K562 (cell line): ENCODE data around the gene ZBTB44. TPM values are rescaled to one million over a fixed set of nuclear protein-coding genes. Genes with fewer than 3 reads are reported as not detected.

Source experiments
- ATAC-seq: fragments of 200-7000 bp; cut with Tn5 transposase; 3 replicates; pipeline ENCODE4 v1.9.1; 2020; ENCODE audit warnings: moderate library complexity
- BruUV-seq: library from RNA; stranded (reverse); fragments of 400-500 nt; replicated peaks from 2 replicates; lab custom pipeline; 2021; lab: Mats Ljungman, UMichigan
- CTCF ChIA-PET: fragments of 300-600 bp; formaldehyde crosslinking; extraction: SDS; loops from one replicate; lab custom pipeline; 2021; ENCODE audit warnings: low intra/inter-chr PET ratio; lab: Yijun Ruan, JAX
- POLR2A ChIA-PET: fragments of 300-600, 350-650 bp; sonication (Branson Sonifier 250); formaldehyde crosslinking; extraction: SDS; loops from one replicate; lab custom pipeline; 2021; ENCODE audit warnings: antibody characterized with exemption, inconsistent platforms; lab: Yijun Ruan, JAX
- DNase-seq, 4 experiments: peaks; one replicate each; pipeline versions ENCODE4 v3.0.0 to v3.0.0-alpha.2; 2011 to 2018; ENCODE audit warnings: low spot score in 3 of 4, mixed read lengths in 3 of 4; ENCODE audit errors: extremely low read depth in 1 of 4
- FAIRE-seq: peaks from 2 replicates; lab custom pipeline; 2011; peaks lifted over from hg19 to GRCh38; lab: Jason Lieb, UNC
- H2AFZ ChIP-seq: 2 replicates; pipeline ENCODE4 v1.6.0; 2011; ENCODE audit warnings: low read depth, low read length, control low read depth, inconsistent platforms
- H3K27ac ChIP-seq: fragments of 200-600 bp; 3 replicates; pipeline ENCODE4 v1.8.0; 2011; ENCODE audit warnings: low read depth, mild to moderate bottlenecking, control low read depth, inconsistent platforms, low read length, moderate library complexity, mixed read lengths; ENCODE audit errors: extremely low read depth
- H3K27me3 ChIP-seq, 2 experiments: fragments of 300-600 bp in 1 of 2; 2 replicates in 1 of 2; 3 replicates in 1 of 2; pipeline versions ENCODE4 v1.6.0 to v1.8.0; 2011; ENCODE audit warnings: inconsistent platforms in 2 of 2, low read length in 2 of 2, mild to moderate bottlenecking in 1 of 2, mixed read lengths in 1 of 2, moderate library complexity in 1 of 2; ENCODE audit not compliant: control insufficient read depth in 2 of 2, insufficient read depth in 2 of 2
- H3K36me3 ChIP-seq: fragments of 300-600 bp; 3 replicates; pipeline ENCODE4 v1.8.0; 2011; ENCODE audit warnings: mild to moderate bottlenecking, low read length, inconsistent platforms; ENCODE audit not compliant: control insufficient read depth, insufficient read depth
- H3K4me1 ChIP-seq, 2 experiments: fragments of 200-600 bp in 1 of 2; replicated peaks in 1 of 2; 2 replicates in 1 of 2; 3 replicates in 1 of 2; pipeline versions ENCODE4 v1.5.1 to v1.8.0; 2011; ENCODE audit warnings: inconsistent platforms in 2 of 2, low read length in 2 of 2, mild to moderate bottlenecking in 1 of 2, mixed read lengths in 1 of 2, moderate library complexity in 1 of 2; ENCODE audit not compliant: control insufficient read depth in 2 of 2, insufficient read depth in 2 of 2
- H3K4me2 ChIP-seq: 2 replicates; pipeline ENCODE4 v1.6.1; 2011; ENCODE audit warnings: low read length, control low read depth, inconsistent platforms, mixed read lengths; ENCODE audit not compliant: insufficient read depth
- H3K4me3 ChIP-seq: fragments of 200-600 bp; sonication (generic), shearing (Covaris generic); 2 replicates; pipeline ENCODE4 v1.5.1; 2016; ENCODE audit warnings: control low read depth, inconsistent platforms
- H3K79me2 ChIP-seq: fragments of 200-600 bp; 3 replicates; pipeline ENCODE4 v1.8.0; 2011; ENCODE audit warnings: low read length, inconsistent platforms; ENCODE audit not compliant: control insufficient read depth, insufficient read depth
- H3K9ac ChIP-seq, 2 experiments: 2 replicates each; pipeline versions ENCODE4 v1.6.0 to v1.6.1; 2011; ENCODE audit warnings: low read depth in 2 of 2, low read length in 2 of 2, control low read depth in 1 of 2, inconsistent platforms in 1 of 2, mild to moderate bottlenecking in 1 of 2, mixed read lengths in 1 of 2; ENCODE audit not compliant: insufficient read depth in 1 of 2
- H3K9me1 ChIP-seq: one replicate; pipeline ENCODE4 v1.6.0; 2011; ENCODE audit warnings: inconsistent platforms, mild to moderate bottlenecking, low read length, moderate library complexity; ENCODE audit not compliant: control insufficient read depth, insufficient read depth
- H3K9me3 ChIP-seq: replicated peaks from 2 replicates; pipeline ENCODE4 v1.5.1; 2011; ENCODE audit warnings: low read depth, low read length, inconsistent platforms; ENCODE audit not compliant: control insufficient read depth, insufficient read depth
- H4K20me1 ChIP-seq: replicated peaks from 2 replicates; pipeline ENCODE4 v1.6.1; 2011; ENCODE audit warnings: low read length, inconsistent platforms, mixed read lengths; ENCODE audit not compliant: control insufficient read depth, insufficient read depth
- ATF3 ChIP-seq, 2 experiments: fragments of 450-650 bp in 1 of 2; sonication (generic) in 1 of 2; formaldehyde crosslinking in 1 of 2; IDR thresholded peaks in 1 of 2; conservative IDR thresholded peaks in 1 of 2; 2 replicates each; pipeline versions ENCODE4 v1.6.1 to v1.8.1; 2016 to 2023; ENCODE audit warnings: mild to moderate bottlenecking in 2 of 2, moderate library complexity in 2 of 2, inconsistent platforms in 1 of 2, missing genetic modification reagents in 1 of 2
- FOXP4 ChIP-seq: sonication (generic); formaldehyde crosslinking; IDR thresholded peaks from 2 replicates; pipeline ENCODE4 v1.8.0; 2022; ENCODE audit warnings: mild to moderate bottlenecking, missing genetic modification reagents, borderline replicate concordance
- SP2 ChIP-seq: IDR thresholded peaks from 2 replicates; pipeline ENCODE4 v1.6.1; 2011; ENCODE audit warnings: mild to moderate bottlenecking, low read depth, low read length, moderate library complexity; ENCODE audit not compliant: poor library complexity, severe bottlenecking; ENCODE audit errors: extremely low read depth
- ZBTB26 ChIP-seq: fragments of 450-650 bp; formaldehyde crosslinking; IDR thresholded peaks from 2 replicates; pipeline ENCODE4 v1.4.0; 2022; ENCODE audit warnings: missing genetic modification characterization
- ZNF398 ChIP-seq: fragments of 250-450 bp; sonication (Bioruptor Pico); IDR thresholded peaks from 2 replicates; pipeline ENCODE4 v1.8.0; 2021; ENCODE audit warnings: moderate library complexity, mild to moderate bottlenecking, inconsistent platforms
- WGBS: fragments of 100-300 bp; shearing (Covaris generic); methylation state at CpG from one replicate; pipeline ENCODE4 v1.1.6; 2016; ENCODE audit warnings: low coverage, mixed read lengths; ENCODE audit not compliant: insufficient coverage; ENCODE audit errors: missing lambda C conversion rate; 5-methylcytosine and 5-hydroxymethylcytosine counted together
- in situ Hi-C: fragments of 300-500 bp; cut with MboI; formaldehyde crosslinking; loops from 4 replicates; pipeline ENCODE4 v1.15.0; 2018; ENCODE audit warnings: inconsistent platforms, mixed read lengths
- intact Hi-C: fragments of 100-400 bp; cut with micrococcal nuclease; formaldehyde crosslinking; loops from 2 replicates; pipeline ENCODE4 v1.14.2; 2022
- polyA plus RNA-seq, 8 experiments: library from polyadenylated mRNA; depleted of rRNA in 4 of 8; stranded (reverse) in 5 of 8; unstranded in 3 of 8; fragments of >200 nt; fragmentation: Nextera tagmentation in 2 of 8; fragmentation: Illumina TruSeq in 1 of 8; extraction: Ambion mirVana in 2 of 8; extraction: Trizol in 1 of 8; gene quantifications; 2 replicates each; pipeline versions ENCODE4 v1.2.1 to v1.2.3, GENCODE V29; 2011 to 2014; ENCODE audit warnings: inconsistent platforms in 1 of 8, missing spikeins in 1 of 8
- total RNA-seq, 7 experiments: library from RNA; depleted of rRNA in 6 of 7; stranded (reverse); fragments of >200 nt in 6 of 7; fragmentation: Illumina TruSeq in 2 of 7; extraction: Trizol in 2 of 7; gene quantifications; 2 replicates each; pipeline versions ENCODE4 v1.2.1 to v1.2.3, GENCODE V29; 2011 to 2021; ENCODE audit warnings: low replicate concordance in 1 of 7

The ZBTB44 gene
- total and polyA plus RNA-seq, 9 of the 15 experiments (the other 6 are each of a cell fraction or from before 2014, with no cell fraction given), result 4.7 to 27.1 (median 17.3) TPM

GRCh38 chr11:130279989-130280388, 34.7 kb downstream of the ZBTB44 start (continued):
- no peak for TF ChIP-seq ZNF398 (CRISPR knock-in tag)
- no peak for TF ChIP-seq FOXP4 (CRISPR knock-in tag)
- TF ChIP-seq ZBTB26 (CRISPR knock-in tag), result no peak

GRCh38 chr11:130278745-130279144, 36.0 kb downstream of the ZBTB44 start:
- H3K4me1 ChIP-seq, result no peaks in the 10 kb centered on the region; a peak in 2 of 5 replicates
- no peaks in the 10 kb centered on the region for H3K9me3 ChIP-seq
- no peaks in the 10 kb centered on the region for H4K20me1 ChIP-seq
- H3K79me2 ChIP-seq, result peaks cover 5% of the 10 kb centered on the region; the same call in 2 of the 3 replicates
- no peak for FAIRE-seq
- intact Hi-C loops (no loop called here), in situ Hi-C loops (no loop called here)
- TF ChIP-seq ATF3 (IDR thresholded peaks at IDR 0.05), result peak; percentile 46
- TF ChIP-seq ATF3 (CRISPR knock-in tag; conservative IDR thresholded peaks at IDR 0.05), result no peak
- no peak for TF ChIP-seq SP2
- H3K9me1 ChIP-seq, result no peaks in the 10 kb centered on the region
- no peaks in the 10 kb centered on the region for H3K36me3 ChIP-seq
- H2AFZ ChIP-seq, result no peak overlapping the region
- H3K4me2 ChIP-seq, result no peak overlapping the region
- no peak overlapping the region for H3K9ac ChIP-seq
- CTCF ChIA-PET, result no interaction called here
- no peak overlapping the region for H3K27ac ChIP-seq
- 75% methylated on average over 1 of the region's 1 CpG for WGBS
- H3K27me3 ChIP-seq, result no peaks in the 10 kb centered on the region
- DNase-seq, result no peak
- no TSS peak for BruUV-seq
- no peak overlapping the region for H3K4me3 ChIP-seq
- ATAC-seq, result no peak
- POLR2A ChIA-PET, result interaction anchor here (0.8 kb wide), 1 partner anchor 8 kb away, joined by 4 read pairs; no protein-coding TSS in a partner anchor
